DND-41 (cell line): ENCODE data around the gene OSCAR.
"Not testable (repeated sequence)": the region's sequence is repeated elsewhere in the genome, so short reads cannot be mapped to it uniquely, and the experiment has no call there.

Experiments used
- ATAC-seq: fragments of 200-7000 bp; cut with Tn5 transposase; 3 replicates; pipeline ENCODE4 v1.9.1; 2021; ENCODE audit warnings: low read depth; ENCODE audit not compliant: insufficient read depth
- DNase-seq: peaks from one replicate; pipeline ENCODE4 v3.0.0-alpha.2; 2020
- H2AFZ ChIP-seq: 2 replicates; pipeline ENCODE4 v1.6.0; 2012; ENCODE audit warnings: low read depth, low read length
- H3K27ac ChIP-seq: 2 replicates; pipeline ENCODE4 v1.5.1; 2012; ENCODE audit warnings: low read length, inconsistent platforms
- H3K27me3 ChIP-seq: fragments of 200-600 bp; sonication (generic); 2 replicates; pipeline ENCODE4 v1.6.0; 2012; ENCODE audit warnings: low read length, mild to moderate bottlenecking, inconsistent platforms; ENCODE audit not compliant: insufficient read depth, poor library complexity
- H3K36me3 ChIP-seq: 2 replicates; pipeline ENCODE4 v1.5.1; 2012; ENCODE audit warnings: low read length, inconsistent platforms; ENCODE audit not compliant: insufficient read depth
- H3K4me1 ChIP-seq: 2 replicates; pipeline ENCODE4 v1.5.1; 2012; ENCODE audit warnings: mild to moderate bottlenecking, low read length; ENCODE audit not compliant: insufficient read depth
- H3K4me2 ChIP-seq: 2 replicates; pipeline ENCODE4 v1.6.0; 2012; ENCODE audit warnings: mild to moderate bottlenecking, moderate library complexity, low read length, inconsistent platforms; ENCODE audit not compliant: insufficient read depth
- H3K4me3 ChIP-seq, 2 experiments: fragments of 200-600 bp in 1 of 2; shearing (Covaris generic) in 1 of 2; 2 replicates each; pipeline ENCODE4 v1.5.1; 2012 to 2016; ENCODE audit warnings: inconsistent platforms in 2 of 2, low read length in 2 of 2, mild to moderate bottlenecking in 2 of 2, low read depth in 1 of 2, moderate library complexity in 1 of 2
- H3K79me2 ChIP-seq: 2 replicates; pipeline ENCODE4 v1.6.0; 2012; ENCODE audit warnings: low read length, inconsistent platforms; ENCODE audit not compliant: insufficient read depth
- H3K9ac ChIP-seq: 2 replicates; pipeline ENCODE4 v1.6.0; 2012; ENCODE audit warnings: low read depth, mild to moderate bottlenecking, inconsistent platforms, low read length, moderate library complexity
- H3K9me3 ChIP-seq: 2 replicates; pipeline ENCODE4 v1.5.1; 2012; ENCODE audit warnings: low read length, moderate library complexity, mild to moderate bottlenecking, inconsistent platforms; ENCODE audit not compliant: insufficient read depth, severe bottlenecking
- H4K20me1 ChIP-seq: 2 replicates; pipeline ENCODE4 v1.6.0; 2012; ENCODE audit warnings: low read length; ENCODE audit not compliant: insufficient read depth
- EZH2 ChIP-seq: IDR thresholded peaks from 3 replicates; pipeline ENCODE4 v1.6.1; 2012; ENCODE audit warnings: borderline replicate concordance, low read depth, mild to moderate bottlenecking, moderate library complexity, low read length, inconsistent platforms; ENCODE audit not compliant: severe bottlenecking
- TF ChIP-seq, protein P1 (sequence below): IDR thresholded peaks from 2 replicates; pipeline ENCODE4 v1.5.1; 2012; ENCODE audit warnings: borderline replicate concordance, low read length, moderate library complexity, mild to moderate bottlenecking; ENCODE audit not compliant: poor library complexity, severe bottlenecking; ENCODE audit errors: extremely low read depth

OSCAR gene

DNA sequence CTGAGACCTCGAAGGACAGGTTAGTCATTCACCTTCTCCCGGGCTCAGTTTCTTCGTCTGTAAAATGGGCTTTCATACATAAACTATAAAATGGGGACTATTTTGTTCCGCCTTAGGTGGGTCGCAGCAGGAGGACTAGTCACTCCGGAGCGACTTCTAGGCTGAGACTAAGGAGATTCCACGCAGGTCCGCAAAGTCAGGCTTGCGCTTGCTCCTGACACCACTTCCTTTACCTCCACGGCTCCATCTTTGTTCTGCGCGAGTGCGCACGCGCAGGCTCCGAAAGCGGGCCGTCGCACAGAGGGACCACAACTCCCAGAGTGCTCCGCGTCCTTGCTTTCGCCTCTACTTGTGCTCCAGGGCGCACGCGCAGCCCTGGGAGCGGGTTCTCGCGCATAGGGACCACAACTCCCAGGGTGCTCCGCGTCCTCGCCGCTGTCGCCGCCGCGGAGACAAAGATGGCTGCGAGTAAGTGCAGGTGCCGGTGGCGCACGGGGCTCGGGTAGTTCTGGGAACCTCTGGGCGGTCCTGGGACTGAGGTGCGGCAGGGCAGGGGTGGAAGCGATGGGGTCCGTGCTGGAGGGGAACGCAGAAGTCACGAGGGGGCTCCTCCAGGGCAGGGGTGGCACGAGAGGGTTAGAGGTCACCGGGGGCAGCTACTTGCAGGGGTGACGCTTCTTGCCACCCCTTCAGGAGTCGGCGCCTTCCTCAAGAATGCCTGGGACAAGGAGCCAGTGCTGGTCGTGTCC lies 2.0 kb upstream of the OSCAR start, which contains the start of gene NDUFA3:
TSS of gene NDUFA3 (plus strand) at position 435 of the 749 bp plus-strand sequence. CDS start at position 459, 24 bp downstream.
- Histone ChIP-seq H2AFZ (peak within 1 kb of the TSS; percentile 95), H3K9ac (peak within 1 kb of the TSS; percentile 80), H3K27ac (peak within 1 kb of the TSS; percentile 85), H3K9me3 (no peaks in the 10 kb centered on the region), H3K36me3 (peaks cover 26% of the 10 kb centered on the region), H3K27me3 (no peaks in the 10 kb centered on the region), H3K4me2 (peak within 1 kb of the TSS; percentile 96), H3K4me1 (peaks cover 28% of the 10 kb centered on the region), H3K4me3 (peak within 1 kb of the TSS; percentile 95 to 99; a peak in 3 of 4 replicates), H4K20me1 (peaks cover 12% of the 10 kb centered on the region), H3K79me2 (peaks cover 37% of the 10 kb centered on the region)
- DNase-seq (peak; percentile 99), ATAC-seq (peak; percentile 98)
- TF ChIP-seq EZH2 = no peak
- TF ChIP-seq, protein P1, sequence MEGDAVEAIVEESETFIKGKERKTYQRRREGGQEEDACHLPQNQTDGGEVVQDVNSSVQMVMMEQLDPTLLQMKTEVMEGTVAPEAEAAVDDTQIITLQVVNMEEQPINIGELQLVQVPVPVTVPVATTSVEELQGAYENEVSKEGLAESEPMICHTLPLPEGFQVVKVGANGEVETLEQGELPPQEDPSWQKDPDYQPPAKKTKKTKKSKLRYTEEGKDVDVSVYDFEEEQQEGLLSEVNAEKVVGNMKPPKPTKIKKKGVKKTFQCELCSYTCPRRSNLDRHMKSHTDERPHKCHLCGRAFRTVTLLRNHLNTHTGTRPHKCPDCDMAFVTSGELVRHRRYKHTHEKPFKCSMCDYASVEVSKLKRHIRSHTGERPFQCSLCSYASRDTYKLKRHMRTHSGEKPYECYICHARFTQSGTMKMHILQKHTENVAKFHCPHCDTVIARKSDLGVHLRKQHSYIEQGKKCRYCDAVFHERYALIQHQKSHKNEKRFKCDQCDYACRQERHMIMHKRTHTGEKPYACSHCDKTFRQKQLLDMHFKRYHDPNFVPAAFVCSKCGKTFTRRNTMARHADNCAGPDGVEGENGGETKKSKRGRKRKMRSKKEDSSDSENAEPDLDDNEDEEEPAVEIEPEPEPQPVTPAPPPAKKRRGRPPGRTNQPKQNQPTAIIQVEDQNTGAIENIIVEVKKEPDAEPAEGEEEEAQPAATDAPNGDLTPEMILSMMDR = no peak

DNA sequence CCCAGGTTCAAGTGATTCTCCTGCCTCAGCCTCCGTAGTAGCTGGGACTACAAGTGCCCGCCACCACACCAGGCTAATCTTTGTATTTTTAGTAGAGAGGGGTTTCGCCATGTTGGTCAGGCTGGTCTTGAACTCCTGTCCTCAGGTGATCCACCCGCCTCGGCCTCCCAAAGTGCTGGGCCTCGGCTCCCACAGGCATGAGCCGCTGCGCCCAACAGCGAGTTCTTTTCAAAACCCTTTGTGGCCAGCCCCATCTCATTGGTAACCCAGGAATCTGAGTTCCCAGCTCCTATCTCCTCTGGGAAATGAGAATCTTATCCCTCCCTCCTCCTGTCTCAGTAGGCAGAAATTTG lies 724 bp downstream of the OSCAR start:
- not testable (repeated sequence) for ATAC-seq, H3K9ac ChIP-seq, H3K4me2 ChIP-seq

GRCh38 chr19:54099190-54099902 lies 1.3 kb downstream of the OSCAR start:
- Histone ChIP-seq H3K9ac (no peak overlapping the region), H3K27ac (no peak overlapping the region), H3K4me2 (no peak overlapping the region), H3K4me1 (peaks cover 18% of the 10 kb centered on the region), H4K20me1 (no peaks in the 10 kb centered on the region), H3K9me3 (no peaks in the 10 kb centered on the region), H3K36me3 (peaks cover 4% of the 10 kb centered on the region; the same call in 1 of the 2 replicates), H3K79me2 (peaks cover 17% of the 10 kb centered on the region), H2AFZ (no peak overlapping the region), H3K4me3 (no peak overlapping the region), H3K27me3 (no peaks in the 10 kb centered on the region)
- no peak for ATAC-seq
- no peak for DNase-seq
- no peak for TF ChIP-seq EZH2
- TF ChIP-seq, protein P1 = no peak

More for the DNA sequence above, 724 bp downstream of the OSCAR start:
- not testable (repeated sequence) for H4K20me1 ChIP-seq, H3K9me3 ChIP-seq, H3K4me3 ChIP-seq, H3K27me3 ChIP-seq, H2AFZ ChIP-seq, DNase-seq, H3K27ac ChIP-seq, H3K36me3 ChIP-seq
- H3K4me1 ChIP-seq = peaks cover 22% of the 10 kb centered on the region
- peaks cover 22% of the 10 kb centered on the region for H3K79me2 ChIP-seq

DNA sequence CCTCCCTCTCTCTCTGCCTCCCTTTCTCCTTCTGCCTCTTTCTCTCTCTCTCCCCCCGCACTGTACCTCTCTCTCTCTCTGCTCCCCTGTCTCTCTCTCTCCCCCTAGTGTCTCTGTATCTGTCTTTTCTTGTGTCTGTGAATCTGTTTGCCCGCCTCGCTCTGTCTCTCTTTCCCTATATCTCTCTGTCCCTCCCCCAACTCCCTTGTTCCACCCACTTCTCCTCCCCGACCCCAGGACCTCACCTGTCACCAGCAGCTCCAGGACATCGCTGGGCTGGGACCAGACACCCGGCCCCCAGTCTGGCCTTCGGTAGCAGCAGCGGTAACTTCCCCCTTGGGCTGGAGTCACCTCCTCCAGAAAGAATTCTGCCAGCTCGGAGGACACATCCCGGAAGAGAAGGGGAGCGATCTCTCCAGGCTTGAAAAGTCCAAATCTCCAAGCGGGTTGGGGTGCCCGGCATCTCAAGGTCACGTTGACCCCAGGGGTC lies 3.9 kb downstream of the OSCAR start:
- DNase-seq = no peak
- no peak overlapping the region for H2AFZ ChIP-seq
- no peaks in the 10 kb centered on the region for H3K4me1 ChIP-seq
- no peak overlapping the region for H3K4me2 ChIP-seq
- ATAC-seq = no peak
- no peak overlapping the region for H3K9ac ChIP-seq
- H3K9me3 ChIP-seq = no peaks in the 10 kb centered on the region
- no peaks in the 10 kb centered on the region for H3K79me2 ChIP-seq
- H3K27me3 ChIP-seq = no peaks in the 10 kb centered on the region
- no peaks in the 10 kb centered on the region for H3K36me3 ChIP-seq
- H3K27ac ChIP-seq = no peak overlapping the region
- no peak overlapping the region for H3K4me3 ChIP-seq
- no peaks in the 10 kb centered on the region for H4K20me1 ChIP-seq
- TF ChIP-seq EZH2 = no peak
- TF ChIP-seq, protein P1 = no peak

DNA sequence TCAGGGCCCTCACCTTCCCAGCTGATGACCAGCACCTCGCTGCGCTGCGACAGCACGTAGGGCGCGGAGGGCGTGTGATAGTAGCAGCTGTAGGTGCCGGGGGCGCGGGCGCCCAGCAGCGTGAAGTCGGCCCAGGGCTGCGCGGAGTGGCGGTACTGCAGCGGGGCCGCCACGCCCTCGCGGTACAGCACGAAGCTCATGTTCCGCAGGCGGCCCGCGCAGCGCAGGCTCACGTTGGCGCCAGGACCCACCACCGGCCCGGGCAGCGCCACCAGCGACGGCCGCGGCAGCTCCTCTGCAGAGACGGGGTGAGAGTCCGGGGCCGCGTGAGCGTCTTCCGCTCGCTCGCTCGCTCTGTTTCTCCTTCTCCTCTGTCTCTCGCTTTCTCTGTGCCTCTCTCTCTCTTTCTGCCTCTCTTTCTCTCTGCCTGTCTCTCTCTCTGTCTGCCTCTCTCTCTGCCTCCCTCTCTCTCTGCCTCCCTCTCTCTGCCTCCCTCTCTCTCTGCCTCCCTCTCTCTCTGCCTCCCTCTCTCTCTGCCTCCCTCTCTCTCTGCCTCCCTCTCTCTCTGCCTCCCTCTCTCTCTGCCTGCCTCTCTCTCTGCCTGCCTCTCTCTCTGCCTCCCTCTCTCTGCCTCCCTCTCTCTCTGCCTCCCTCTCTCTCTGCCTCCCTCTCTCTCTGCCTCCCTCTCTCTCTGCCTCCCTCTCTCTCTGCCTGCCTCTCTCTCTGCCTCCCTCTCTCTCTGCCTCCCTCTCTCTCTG lies 4.6 kb downstream of the OSCAR start:
- not testable (repeated sequence) for H3K4me3 ChIP-seq, H3K36me3 ChIP-seq, H3K4me1 ChIP-seq, H4K20me1 ChIP-seq, H3K9me3 ChIP-seq, H3K4me2 ChIP-seq, H3K27ac ChIP-seq, ATAC-seq, H2AFZ ChIP-seq, DNase-seq, H3K27me3 ChIP-seq, H3K79me2 ChIP-seq, H3K9ac ChIP-seq
